Activated T-cell treated with anti-CD3 and anti-CD28 coated beads, Interleukin-2, amount 50 U/mL, for 48 hours (primary cell): ENCODE results near the gene C1QTNF8.

Experiments used
- DNase-seq, 2 experiments: peaks; one replicate each; pipeline ENCODE4 v3.0.0-alpha.2; 2020

Gene C1QTNF8

GRCh38 chr16:1039762-1040161 lies 56.3 kb downstream of the C1QTNF8 start:
- no peak for DNase-seq

GRCh38 chr16:1038932-1039331 lies 57.1 kb downstream of the C1QTNF8 start:
- DNase-seq = no peak
